Mammary epithelial cell (primary cell): ENCODE data around the gene TMEM185B.

Experiments used
- EZH2 ChIP-seq: IDR thresholded peaks from 2 replicates; pipeline ENCODE4 v1.6.1; 2012; ENCODE audit warnings: low read length, inconsistent platforms, borderline replicate concordance
- TF ChIP-seq, protein P1 (sequence below), 2 donors: IDR thresholded peaks in 1 of 2; conservative IDR thresholded peaks in 1 of 2; 2 replicates each; pipeline ENCODE4 v1.5.1; 2011 to 2012; ENCODE audit warnings: inconsistent platforms in 2 of 2, low read length in 2 of 2, mild to moderate bottlenecking in 2 of 2, control low read depth in 1 of 2, low read depth in 1 of 2; ENCODE audit not compliant: insufficient read depth in 1 of 2; ENCODE audit errors: extremely low read depth in 1 of 2

DNA sequence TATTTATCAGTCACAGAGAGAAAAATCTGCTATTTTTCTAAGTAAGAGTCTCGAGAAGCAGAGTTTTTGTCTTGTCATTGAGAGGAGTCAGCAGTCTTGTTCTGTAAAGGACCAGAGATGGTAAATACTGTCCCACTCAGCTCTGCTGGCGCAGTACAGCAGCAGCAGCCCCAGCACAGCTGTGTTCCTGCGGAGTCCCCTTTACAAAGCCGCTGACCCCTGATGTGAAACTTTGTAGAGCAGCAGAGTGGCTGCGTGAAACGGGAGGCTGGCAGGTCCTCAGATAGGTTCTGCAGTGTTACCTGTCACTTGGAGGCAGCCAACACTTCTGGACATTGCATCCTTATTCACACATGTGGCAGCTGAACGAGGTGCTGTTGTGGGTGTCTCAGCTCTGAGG, 45.2 kb downstream of the TMEM185B start:
- TF ChIP-seq, protein P1, sequence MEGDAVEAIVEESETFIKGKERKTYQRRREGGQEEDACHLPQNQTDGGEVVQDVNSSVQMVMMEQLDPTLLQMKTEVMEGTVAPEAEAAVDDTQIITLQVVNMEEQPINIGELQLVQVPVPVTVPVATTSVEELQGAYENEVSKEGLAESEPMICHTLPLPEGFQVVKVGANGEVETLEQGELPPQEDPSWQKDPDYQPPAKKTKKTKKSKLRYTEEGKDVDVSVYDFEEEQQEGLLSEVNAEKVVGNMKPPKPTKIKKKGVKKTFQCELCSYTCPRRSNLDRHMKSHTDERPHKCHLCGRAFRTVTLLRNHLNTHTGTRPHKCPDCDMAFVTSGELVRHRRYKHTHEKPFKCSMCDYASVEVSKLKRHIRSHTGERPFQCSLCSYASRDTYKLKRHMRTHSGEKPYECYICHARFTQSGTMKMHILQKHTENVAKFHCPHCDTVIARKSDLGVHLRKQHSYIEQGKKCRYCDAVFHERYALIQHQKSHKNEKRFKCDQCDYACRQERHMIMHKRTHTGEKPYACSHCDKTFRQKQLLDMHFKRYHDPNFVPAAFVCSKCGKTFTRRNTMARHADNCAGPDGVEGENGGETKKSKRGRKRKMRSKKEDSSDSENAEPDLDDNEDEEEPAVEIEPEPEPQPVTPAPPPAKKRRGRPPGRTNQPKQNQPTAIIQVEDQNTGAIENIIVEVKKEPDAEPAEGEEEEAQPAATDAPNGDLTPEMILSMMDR (conservative IDR thresholded peaks at IDR 0.05 in 1 of 2, IDR thresholded peaks at IDR 0.05 in 1 of 2; ENCODE audit: extremely low read depth in 1 of 2, insufficient read depth in 1 of 2, low read depth in 1 of 2, low read length in 2 of 2) = no peak
- TF ChIP-seq EZH2 = no peak
